HG03103 (cell line): Measurements from ENCODE around the gene LCA5.
A peak's percentile ranks its signal among the peaks of the same experiment; 100 is the strongest.
"Not testable (repeated sequence)": the region's sequence is repeated elsewhere in the genome, so short reads cannot be mapped to it uniquely, and the experiment has no call there.

Experiments
- ATAC-seq: cut with Tn5 transposase; IDR thresholded peaks from one replicate; pipeline ENCODE4 v1.9.1; 2021; ENCODE audit warnings: low read depth; ENCODE audit not compliant: unreplicated experiment

Gene LCA5

DNA sequence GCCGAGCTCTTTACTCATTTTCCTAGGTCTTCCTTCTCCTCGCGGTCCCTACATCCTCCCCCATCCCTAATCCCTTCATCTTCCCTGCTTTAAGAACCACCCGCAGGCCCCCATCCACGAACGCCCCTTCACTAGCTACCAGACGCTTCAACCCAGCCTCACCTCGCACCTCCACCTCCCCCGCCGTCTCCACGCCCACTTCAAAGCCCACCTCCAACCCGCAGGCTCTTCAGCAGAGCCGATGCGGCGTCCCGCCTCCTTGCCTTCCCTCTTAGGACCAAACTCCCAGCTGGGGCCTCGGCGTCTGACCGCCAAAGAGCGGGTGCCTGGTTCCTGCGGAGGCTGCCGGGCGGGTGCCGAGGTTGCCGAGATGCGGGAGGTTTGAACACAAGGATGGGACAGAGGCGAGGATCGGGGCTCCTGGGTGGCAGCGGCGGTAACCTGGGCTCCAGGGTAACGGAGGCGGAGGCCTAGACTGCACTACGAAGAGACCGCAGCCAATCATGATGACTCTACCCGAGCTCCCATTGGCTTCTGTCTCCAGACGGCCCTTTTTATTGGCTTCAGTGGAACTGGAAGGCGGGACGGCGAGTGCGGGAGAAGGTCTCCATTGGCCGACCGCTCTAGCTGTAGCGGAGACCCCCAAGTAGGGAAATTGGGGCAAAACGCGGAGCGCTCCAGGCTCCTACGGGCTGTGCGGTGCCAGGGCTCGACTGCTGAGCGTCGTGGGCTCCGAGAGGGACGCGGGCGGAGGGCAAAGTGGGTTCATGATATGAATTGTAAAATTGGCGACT is at the start of gene LCA5:
Gene LCA5 (minus strand): TSS at position 477 of the 794 bp plus-strand sequence. CDS start 18,536 bp downstream, outside the sequence.
- peak; percentile 99 for ATAC-seq

DNA sequence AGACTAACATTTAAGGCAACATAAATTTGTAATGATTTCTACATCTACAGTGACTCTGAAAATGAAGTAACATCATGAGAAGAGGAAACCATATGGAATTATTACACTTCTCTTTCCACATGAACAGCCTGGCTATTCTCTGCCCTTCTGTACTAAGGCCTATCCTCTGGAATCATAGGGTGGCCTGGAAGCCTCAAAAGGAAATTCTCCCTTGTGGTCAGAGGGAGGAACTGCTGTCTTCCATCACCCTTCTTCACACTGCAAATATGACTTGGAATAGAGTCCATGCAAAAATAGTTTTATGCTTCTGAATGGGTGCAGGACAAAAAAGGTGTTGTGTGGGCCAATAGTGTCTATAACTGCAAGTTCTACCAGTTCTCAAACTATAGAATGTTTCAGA is 49.3 kb upstream of the LCA5 start:
- no peak for ATAC-seq

GRCh38 chr6:79584332-79584731 is 47.1 kb upstream of the LCA5 start:
- no peak for ATAC-seq

- ATAC-seq = not testable (repeated sequence)
Observed at GRCh38 chr6:79577926-79578325, 40.7 kb upstream of the LCA5 start.

DNA sequence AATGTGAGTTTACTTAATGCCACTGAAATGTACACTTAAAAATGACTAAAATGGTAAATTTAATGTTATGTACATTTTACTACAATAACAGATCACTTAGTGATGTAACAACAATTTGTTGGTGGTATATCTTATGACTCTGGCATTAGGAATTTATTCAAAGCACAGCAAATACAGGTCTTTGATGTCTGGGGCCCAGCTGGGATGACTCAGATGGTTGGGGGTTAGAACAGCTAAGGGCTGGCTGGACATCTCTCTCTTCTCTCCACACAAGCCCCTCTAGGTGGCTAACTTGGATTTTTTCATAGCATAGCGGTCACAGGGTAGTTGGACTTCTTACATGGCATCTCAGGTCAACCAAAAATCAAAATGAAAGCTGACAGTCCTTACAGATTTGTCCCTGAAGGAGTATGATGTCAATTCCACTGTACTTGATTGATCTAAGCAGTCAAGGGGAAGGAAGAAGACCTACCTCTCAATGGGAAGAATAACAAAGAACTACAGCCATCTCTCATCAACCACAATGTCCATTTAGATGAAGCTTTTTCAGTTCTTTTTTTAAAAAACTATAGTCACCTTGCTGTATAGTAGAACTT is 37.5 kb upstream of the LCA5 start:
- no peak for ATAC-seq

- ATAC-seq = no peak
Observed at GRCh38 chr6:79574174-79574573, 36.9 kb upstream of the LCA5 start.

GRCh38 chr6:79571030-79571367 is 33.8 kb upstream of the LCA5 start:
- peak; percentile 20 for ATAC-seq

DNA sequence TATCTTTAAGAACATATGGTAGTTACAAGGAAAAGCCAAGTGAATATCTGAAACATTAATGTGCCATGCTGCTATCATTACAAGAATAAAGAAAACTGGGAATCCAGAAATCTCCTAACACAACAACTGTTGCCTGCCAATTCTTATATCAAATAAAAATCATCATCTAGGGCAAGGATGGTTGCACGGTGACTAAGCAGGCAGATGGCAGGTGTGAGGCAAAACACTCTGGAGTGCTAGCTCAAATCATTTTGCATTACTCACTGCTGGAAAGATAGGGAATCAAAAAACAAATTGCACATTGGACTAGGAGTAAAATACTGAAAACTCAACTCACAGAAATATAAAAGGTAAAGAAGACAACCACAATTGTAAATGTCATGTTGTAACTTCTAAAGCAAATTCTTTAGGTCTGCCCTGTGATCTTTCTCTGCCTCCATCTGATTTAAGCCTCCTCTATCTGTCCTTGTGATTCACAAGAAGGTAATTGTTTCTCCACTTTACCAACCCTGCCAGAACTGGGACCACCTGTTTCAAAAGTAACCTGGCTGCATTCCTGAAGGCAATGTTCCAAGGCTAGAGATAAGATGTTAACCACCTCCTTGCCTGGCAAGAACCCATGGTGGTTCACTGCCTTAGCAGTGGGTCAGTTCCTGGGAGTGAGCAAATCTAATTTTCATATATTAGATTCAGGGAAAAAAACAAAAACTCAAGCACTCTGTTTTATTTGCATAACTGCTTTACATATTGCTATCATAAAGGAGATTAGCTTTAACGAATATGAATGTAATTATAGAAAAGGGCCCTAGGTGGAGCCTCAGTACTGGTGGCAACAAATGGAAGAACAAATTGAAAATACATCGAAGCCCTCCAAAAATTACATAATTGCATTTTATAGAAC is 33.1 kb upstream of the LCA5 start:
- ATAC-seq = peak; percentile 85

GRCh38 chr6:79568996-79569395 is 31.8 kb upstream of the LCA5 start:
- ATAC-seq = no peak

DNA sequence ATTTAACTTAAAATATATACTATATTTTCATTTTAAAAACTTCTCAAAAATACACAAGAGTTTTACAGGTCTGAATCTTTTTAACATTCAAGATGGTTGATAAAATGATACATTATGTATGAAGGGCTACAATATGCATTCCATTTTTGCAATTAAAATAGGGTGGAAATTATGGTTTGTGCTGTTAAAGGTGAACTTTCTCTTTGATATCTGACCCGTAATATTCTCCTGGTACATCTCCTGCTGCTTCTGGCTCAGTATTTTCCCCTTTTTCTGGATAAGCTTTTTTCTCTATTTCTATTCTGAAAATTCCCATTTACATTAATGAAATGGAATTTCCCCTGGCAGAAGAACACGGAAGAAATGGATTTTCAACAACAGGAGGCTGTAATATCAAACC is 27.4 kb upstream of the LCA5 start:
- ATAC-seq = no peak

- no peak for ATAC-seq
Observed at GRCh38 chr6:79559706-79560105, 22.5 kb upstream of the LCA5 start.

- no peak for ATAC-seq
Observed at GRCh38 chr6:79557673-79558467, 20.6 kb upstream of the LCA5 start.

DNA sequence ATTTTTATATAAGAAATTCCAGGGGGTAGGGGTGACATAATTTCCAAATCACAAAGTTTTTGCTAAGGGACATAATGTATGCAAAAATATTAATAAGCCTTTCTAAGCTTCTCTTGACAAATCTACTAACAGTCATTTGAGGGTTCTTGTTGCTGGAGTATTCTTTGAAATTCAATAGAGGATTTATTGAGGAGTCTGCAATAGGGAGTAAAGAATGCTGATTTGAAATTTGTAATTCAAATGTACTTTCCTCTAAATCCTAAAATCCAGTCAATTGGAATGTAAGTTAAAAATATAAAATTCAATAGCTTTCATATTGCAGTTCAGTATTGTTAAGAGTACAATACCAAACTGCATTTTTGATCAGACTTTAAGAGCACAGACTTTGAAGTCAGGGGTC is 17.1 kb upstream of the LCA5 start:
- ATAC-seq = no peak

DNA sequence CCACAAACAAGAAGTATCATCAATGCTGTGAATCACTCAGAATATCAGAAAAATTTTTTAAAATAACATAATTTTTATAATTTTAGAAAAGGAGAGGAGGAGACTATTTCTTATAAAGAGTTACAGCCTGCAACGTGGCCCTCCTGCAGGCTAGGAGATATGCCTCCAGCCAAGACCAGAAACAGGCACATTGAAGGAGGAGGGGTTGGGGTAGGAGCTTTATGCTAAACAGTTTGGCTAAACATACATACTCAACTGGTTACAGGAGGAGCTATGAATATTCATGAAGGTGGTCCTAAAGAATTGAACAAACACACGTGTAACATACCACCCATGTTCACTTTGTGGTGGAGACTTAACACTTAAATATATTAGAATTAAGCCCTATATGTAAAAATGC is 14.2 kb upstream of the LCA5 start:
- no peak for ATAC-seq

GRCh38 chr6:79548304-79548703 is 11.1 kb upstream of the LCA5 start:
- ATAC-seq = no peak

- ATAC-seq = no peak
Observed at GRCh38 chr6:79546186-79546585, 9.0 kb upstream of the LCA5 start.

DNA sequence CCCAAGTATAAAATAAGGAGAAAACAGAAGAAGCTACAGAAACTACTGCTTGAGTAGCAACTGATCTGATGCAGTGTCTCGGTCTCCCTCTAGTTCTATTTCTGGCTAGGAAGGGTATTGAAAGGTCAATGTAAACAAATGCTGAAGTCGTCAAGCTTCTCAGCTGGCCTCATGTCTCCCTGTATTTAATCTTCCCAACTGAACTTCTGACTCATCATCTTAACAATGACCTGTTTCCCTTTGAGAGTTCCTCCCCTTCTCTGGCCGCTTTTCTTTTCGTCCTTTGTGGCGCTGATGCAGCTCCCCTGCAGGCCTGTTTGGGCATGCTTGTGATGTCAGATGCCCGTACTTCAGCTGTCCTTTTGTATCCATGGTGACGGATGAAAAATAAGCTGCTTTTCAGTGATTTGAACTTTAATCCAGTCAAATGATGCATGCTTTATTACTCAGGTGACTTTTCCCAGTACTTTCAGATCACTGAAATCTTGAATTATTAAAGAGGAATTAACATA is 7.8 kb upstream of the LCA5 start:
- ATAC-seq = peak; percentile 78

GRCh38 chr6:79544299-79544927 is 7.2 kb upstream of the LCA5 start:
- peak; percentile 50 for ATAC-seq

DNA sequence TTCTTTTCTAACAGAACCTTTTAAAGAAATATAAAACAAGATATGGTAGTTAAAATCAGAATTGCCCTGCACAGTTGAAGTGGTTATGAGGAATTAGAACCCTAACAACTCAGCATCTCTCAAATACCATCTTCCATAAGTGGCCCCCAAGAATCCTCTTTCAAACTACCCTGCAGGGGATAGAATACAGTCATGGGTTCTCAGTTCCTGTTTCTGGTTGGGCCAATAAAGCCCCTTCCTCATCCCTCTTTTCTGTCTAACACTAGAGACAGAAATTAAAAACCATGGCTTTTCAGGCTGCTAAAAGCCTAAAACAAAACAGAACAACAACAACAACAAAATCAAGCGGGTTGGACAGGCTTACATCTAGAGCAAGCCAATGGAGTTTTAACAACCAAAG is 6.7 kb upstream of the LCA5 start:
- ATAC-seq = peak; percentile 26

GRCh38 chr6:79543411-79543810 is 6.2 kb upstream of the LCA5 start:
- no peak for ATAC-seq
